ENCODE measurements around the gene ABCA1.

ABCA1 gene

GRCh38 chr9:104746285-104746684 lies 181.7 kb downstream of the ABCA1 start:
- DNase-seq = no peak
- Histone ChIP-seq H3K9me3 (no peaks in the 10 kb centered on the region), H3K4me1 (peaks cover 0 to 24% (median 6%) of the 10 kb centered on the region in 4 donors), H3K27me3 (no peaks in the 10 kb centered on the region), H3K36me3 (no peaks in the 10 kb centered on the region), H3K27ac (no peak overlapping the region), H3K4me3 (no peak overlapping the region)
- TF ChIP-seq CTCF (IDR thresholded peaks at IDR 0.05) = no peak
- intact Hi-C loops (cut with DNase I; ENCODE audit: low total_unique reads) = loop anchor here (10.0 kb wide), 1 partner anchor 651 kb away; the partner anchor contains the start of gene SMC2

GRCh38 chr9:104745852-104746251 lies 182.1 kb downstream of the ABCA1 start:
- Histone ChIP-seq H3K4me1 (peaks cover 0 to 24% (median 6%) of the 10 kb centered on the region in 4 donors), H3K9me3 (no peaks in the 10 kb centered on the region), H3K4me3 (no peak overlapping the region), H3K27ac (no peak overlapping the region), H3K36me3 (no peaks in the 10 kb centered on the region), H3K27me3 (no peaks in the 10 kb centered on the region)
- intact Hi-C loops (cut with DNase I; ENCODE audit: low total_unique reads) = loop anchor here (10.0 kb wide), 1 partner anchor 651 kb away; the partner anchor contains the start of gene SMC2
- no peak for TF ChIP-seq CTCF (IDR thresholded peaks at IDR 0.05)
- no peak for DNase-seq

GRCh38 chr9:104743376-104743985 lies 184.5 kb downstream of the ABCA1 start:
- intact Hi-C loops (cut with DNase I; ENCODE audit: low total_unique reads) = loop anchor here (10.0 kb wide), 1 partner anchor 649 kb away; the partner anchor contains the start of gene SMC2
- Histone ChIP-seq H3K36me3 (no peaks in the 10 kb centered on the region), H3K27ac (no peak overlapping the region), H3K27me3 (no peaks in the 10 kb centered on the region), H3K4me3 (no peak overlapping the region), H3K9me3 (no peaks in the 10 kb centered on the region), H3K4me1 (peaks cover 0 to 6% (median 0%) of the 10 kb centered on the region in 4 donors)
- DNase-seq = no peak
- TF ChIP-seq CTCF (IDR thresholded peaks at IDR 0.05) = peak; percentile 68 to 73

- no peak for TF ChIP-seq CTCF (IDR thresholded peaks at IDR 0.05)
- Histone ChIP-seq H3K27me3 (no peaks in the 10 kb centered on the region), H3K4me3 (no peak overlapping the region), H3K9me3 (no peaks in the 10 kb centered on the region), H3K36me3 (no peaks in the 10 kb centered on the region), H3K4me1 (no peaks in the 10 kb centered on the region), H3K27ac (no peak overlapping the region)
- intact Hi-C loops (cut with DNase I; ENCODE audit: low total_unique reads) = loop anchor here (10.0 kb wide), 1 partner anchor 646 kb away; the partner anchor contains the start of gene SMC2
- DNase-seq = no peak
Observed at GRCh38 chr9:104740621-104741020, 187.3 kb downstream of the ABCA1 start.

- no peak overlapping the region for H3K4me3 ChIP-seq
- no peak for TF ChIP-seq CTCF (IDR thresholded peaks at IDR 0.05)
- no peaks in the 10 kb centered on the region for H3K9me3 ChIP-seq
- no peak for DNase-seq
- intact Hi-C loops (cut with DNase I; ENCODE audit: low total_unique reads) = no loop called here
- no peaks in the 10 kb centered on the region for H3K4me1 ChIP-seq
- H3K27me3 ChIP-seq = no peaks in the 10 kb centered on the region
- no peaks in the 10 kb centered on the region for H3K36me3 ChIP-seq
- no peak overlapping the region for H3K27ac ChIP-seq
Observed at GRCh38 chr9:104738452-104738851, 189.5 kb downstream of the ABCA1 start.
